Activated CD4-positive, alpha-beta memory T cell treated with anti-CD3 and anti-CD28 coated beads for 36 hours (primary cell): ENCODE results near the gene TMEM53. TPM values are rescaled to one million over a fixed set of nuclear protein-coding genes. Genes with fewer than 3 reads are reported as not detected.
"Not testable (repeated sequence)": the region's sequence is repeated elsewhere in the genome, so short reads cannot be mapped to it uniquely, and the experiment has no call there.

Experiments
- CTCF ChIA-PET: fragments of 350-600 bp; sonication (Branson Sonifier 250); formaldehyde crosslinking; loops from one replicate; lab custom pipeline; 2021; ENCODE audit warnings: antibody characterized with exemption, inconsistent platforms; lab: Charles Lee
- POLR2A ChIA-PET: fragments of 350-600 bp; sonication (Branson Sonifier 250); formaldehyde crosslinking; loops from one replicate; lab custom pipeline; 2021; ENCODE audit warnings: antibody characterized with exemption; lab: Charles Lee
- DNase-seq: peaks from one replicate; pipeline ENCODE4 v3.0.0-alpha.2; 2020
- H3K27ac Mint-ChIP-seq: one replicate; pipeline ENCODE4 v1.8.0; 2021; ENCODE audit warnings: mixed read lengths
- H3K27me3 Mint-ChIP-seq: one replicate; pipeline ENCODE4 v1.8.0; 2021; ENCODE audit warnings: mixed read lengths
- H3K36me3 Mint-ChIP-seq: one replicate; pipeline ENCODE4 v1.8.0; 2021; ENCODE audit warnings: mixed read lengths
- H3K4me1 Mint-ChIP-seq: one replicate; pipeline ENCODE4 v1.8.0; 2021; ENCODE audit warnings: low read depth, mixed read lengths
- H3K4me3 Mint-ChIP-seq: one replicate; pipeline ENCODE4 v1.8.0; 2021; ENCODE audit warnings: mild to moderate bottlenecking, mixed read lengths
- H3K9me3 Mint-ChIP-seq: one replicate; pipeline ENCODE4 v1.8.0; 2021; ENCODE audit warnings: mixed read lengths
- intact Hi-C: fragments of 100-400 bp; cut with micrococcal nuclease; formaldehyde crosslinking; loops from one replicate; pipeline ENCODE4 v1.15.1; 2023
- total RNA-seq, 2 experiments: library from RNA; stranded (reverse); gene quantifications; one replicate each; pipeline ENCODE4 v1.2.3, GENCODE V29; 2021

The TMEM53 gene
- total RNA-seq, 2 experiments from 2014 or later = 5.1 to 6.5 TPM

DNA sequence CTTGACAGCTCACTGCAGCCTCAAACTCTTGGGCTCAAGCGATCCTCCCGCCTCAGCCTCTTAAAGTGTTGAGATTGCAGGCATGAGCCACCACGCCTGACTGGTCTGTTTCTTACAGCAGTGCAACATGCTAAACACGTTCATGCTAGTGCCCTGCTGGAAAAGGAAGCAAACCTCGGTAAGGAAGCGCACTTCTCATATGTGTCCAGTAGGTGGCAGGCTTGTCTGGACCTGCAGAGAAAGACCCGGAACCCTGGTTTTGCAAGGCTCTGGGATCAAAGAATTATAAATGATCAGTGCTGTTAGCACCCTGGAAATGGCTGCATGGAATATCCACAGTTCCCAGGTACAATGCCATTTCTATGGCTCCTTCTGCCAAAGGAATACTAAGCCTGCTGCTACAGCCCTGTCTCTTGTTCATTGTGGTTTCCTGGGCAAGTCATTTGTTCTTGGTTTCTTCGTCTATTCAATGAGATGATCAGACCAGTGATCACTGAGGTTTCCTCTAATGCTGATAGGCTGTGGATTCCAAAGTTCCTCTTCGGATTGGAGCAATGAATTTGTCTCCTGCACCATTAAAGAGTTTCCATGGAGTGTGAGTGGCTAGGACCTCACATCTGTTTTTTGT lies 40.8 kb upstream of the TMEM53 start:
- peak overlapping the region; percentile 37 for H3K4me3 Mint-ChIP-seq
- H3K36me3 Mint-ChIP-seq = no peaks in the 10 kb centered on the region
- H3K9me3 Mint-ChIP-seq = no peaks in the 10 kb centered on the region
- ChIA-PET POLR2A (interaction anchor here (1.0 to 1.2 kb wide), 2 partner anchors 15 to 106 kb away, joined by 3 read pairs; no protein-coding TSS in a partner anchor), CTCF (interaction anchor here (0.6 to 2.9 kb wide), 10 partner anchors 9 to 969 kb away, joined by 3 to 9 read pairs (median 4); partner anchors contain the start of gene RNU5D-1)
- peak; percentile 78 for DNase-seq
- no peak overlapping the region for H3K27ac Mint-ChIP-seq
- intact Hi-C loops = loop anchor here (2.0 to 5.0 kb wide), 2 partner anchors 16 to 43 kb away; partner anchors contain the start of genes ARMH1, RNU5D-1 and TMEM53
- H3K27me3 Mint-ChIP-seq = no peaks in the 10 kb centered on the region
- H3K4me1 Mint-ChIP-seq = peaks cover 46% of the 10 kb centered on the region

DNA sequence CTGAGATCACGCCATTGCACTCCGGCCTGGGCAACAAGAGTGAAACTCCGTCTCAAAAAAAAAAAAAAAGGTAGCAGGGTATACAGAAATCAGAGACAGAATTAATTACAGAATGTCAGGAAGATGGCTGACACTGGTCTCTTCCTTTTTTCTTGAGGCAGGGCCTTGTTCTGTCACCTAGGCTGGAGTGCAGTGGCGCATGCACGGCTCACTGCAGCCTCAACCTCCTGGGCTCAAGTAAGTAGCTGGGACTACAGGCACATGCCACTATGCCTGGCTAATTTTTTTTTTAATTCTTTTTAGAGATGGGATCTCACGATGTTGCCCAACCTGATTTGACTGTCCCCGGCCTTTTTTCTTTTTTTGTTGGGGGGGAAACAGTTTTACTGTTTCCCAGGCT lies 40.3 kb upstream of the TMEM53 start:
- POLR2A ChIA-PET = interaction anchor here (0.6 to 1.2 kb wide), 3 partner anchors 16 to 204 kb away, joined by 3 read pairs; no protein-coding TSS in a partner anchor
- intact Hi-C loops = loop anchor here (2.0 kb wide), 1 partner anchor 16 kb away; the partner anchor contains the start of gene RNU5D-1
- CTCF ChIA-PET = interaction anchor here (0.6 to 2.9 kb wide), 10 partner anchors 10 to 970 kb away, joined by 3 to 9 read pairs (median 3); no protein-coding TSS in a partner anchor
- Mint-ChIP-seq H3K9me3 (no peaks in the 10 kb centered on the region), H3K36me3 (no peaks in the 10 kb centered on the region), H3K4me3 (no peak overlapping the region), H3K4me1 (peaks cover 43% of the 10 kb centered on the region), H3K27me3 (no peaks in the 10 kb centered on the region), H3K27ac (no peak overlapping the region)
- DNase-seq = no peak

DNA sequence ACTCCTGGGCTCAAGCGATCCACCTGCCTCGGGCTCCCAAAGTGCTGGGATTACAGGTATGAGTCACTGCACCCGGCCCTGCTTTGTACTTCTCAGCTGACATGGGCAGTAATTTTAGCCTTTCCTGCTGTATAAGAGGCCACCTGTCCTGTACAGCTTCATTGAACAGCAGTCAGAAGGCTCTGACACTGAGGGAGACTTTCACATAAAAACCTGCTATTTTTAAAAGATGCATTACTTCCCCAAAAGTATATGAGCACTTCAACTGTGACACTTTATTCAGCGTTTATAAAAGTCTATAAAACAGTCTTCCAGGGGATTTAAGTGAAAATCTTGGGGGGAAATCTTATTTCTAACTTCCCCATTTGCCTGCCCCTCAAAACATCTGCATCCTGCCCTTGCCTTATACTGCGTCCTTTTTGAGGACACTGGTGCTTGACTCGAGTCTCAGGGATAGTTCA lies 39.1 kb upstream of the TMEM53 start:
- DNase-seq = no peak
- no peaks in the 10 kb centered on the region for H3K9me3 Mint-ChIP-seq
- no peak overlapping the region for H3K27ac Mint-ChIP-seq
- H3K36me3 Mint-ChIP-seq = no peaks in the 10 kb centered on the region
- POLR2A ChIA-PET = interaction anchor here (0.9 to 1.7 kb wide), 2 partner anchors 8 to 106 kb away, joined by 4 to 12 read pairs; no protein-coding TSS in a partner anchor
- no peaks in the 10 kb centered on the region for H3K27me3 Mint-ChIP-seq
- intact Hi-C loops = no loop called here
- no peak overlapping the region for H3K4me3 Mint-ChIP-seq
- CTCF ChIA-PET = interaction anchor here (1.5 kb wide), 1 partner anchor 14 kb away, joined by 7 read pairs; no protein-coding TSS in a partner anchor
- peaks cover 39% of the 10 kb centered on the region for H3K4me1 Mint-ChIP-seq

GRCh38 chr1:44707959-44708831 lies 33.9 kb upstream of the TMEM53 start:
- no peaks in the 10 kb centered on the region for H3K27me3 Mint-ChIP-seq
- no peaks in the 10 kb centered on the region for H3K36me3 Mint-ChIP-seq
- H3K4me1 Mint-ChIP-seq = peaks cover 15% of the 10 kb centered on the region
- POLR2A ChIA-PET = no interaction called here
- peak overlapping the region; percentile 23 for H3K4me3 Mint-ChIP-seq
- H3K9me3 Mint-ChIP-seq = no peaks in the 10 kb centered on the region
- CTCF ChIA-PET = interaction anchor here (0.7 to 1.9 kb wide), 5 partner anchors 9 to 56 kb away, joined by 3 to 6 read pairs (median 4); no protein-coding TSS in a partner anchor
- H3K27ac Mint-ChIP-seq = peak overlapping the region; percentile 1
- intact Hi-C loops = no loop called here
- peak; percentile 39 for DNase-seq

- Mint-ChIP-seq H3K4me1 (peaks cover 15% of the 10 kb centered on the region), H3K4me3 (no peak overlapping the region)
Measured at GRCh38 chr1:44707112-44707881, 33.0 kb upstream of the TMEM53 start.

DNA sequence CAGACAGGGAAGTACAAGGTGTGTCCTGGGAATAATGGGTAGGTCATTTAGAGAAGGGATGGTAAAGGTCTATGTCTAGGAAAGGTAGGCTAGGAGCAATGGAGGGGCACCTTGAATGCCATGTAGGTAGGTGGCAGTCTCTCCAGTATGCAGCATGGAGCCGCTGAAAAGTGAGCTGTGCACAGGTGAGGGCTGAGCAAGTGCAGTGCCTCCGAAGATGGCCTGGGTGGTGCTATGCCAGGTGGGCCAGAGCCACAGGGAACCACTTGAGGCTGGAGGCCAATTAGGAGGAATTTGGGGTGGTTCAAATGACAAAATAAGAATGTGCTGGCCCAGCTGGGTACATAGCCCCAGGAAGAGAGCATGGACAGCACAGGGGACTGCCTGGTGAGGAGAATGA lies 31.7 kb upstream of the TMEM53 start:
- Mint-ChIP-seq H3K27ac (no peak overlapping the region), H3K4me1 (peaks cover 15% of the 10 kb centered on the region), H3K27me3 (no peaks in the 10 kb centered on the region), H3K9me3 (no peaks in the 10 kb centered on the region), H3K36me3 (no peaks in the 10 kb centered on the region), H3K4me3 (no peak overlapping the region)
- ChIA-PET CTCF (interaction anchor here (0.9 to 2.1 kb wide), 2 partner anchors 10 to 54 kb away, joined by 4 read pairs; no protein-coding TSS in a partner anchor), POLR2A (interaction anchor here (1.1 kb wide), 1 partner anchor 16 kb away, joined by 3 read pairs; no protein-coding TSS in a partner anchor)
- intact Hi-C loops = no loop called here
- no peak for DNase-seq

More at GRCh38 chr1:44707112-44707881, 33.0 kb upstream of the TMEM53 start:
- ChIA-PET POLR2A (interaction anchor here (0.8 kb wide), 1 partner anchor 23 kb away, joined by 3 read pairs; no protein-coding TSS in a partner anchor), CTCF (interaction anchor here (0.6 to 2.1 kb wide), 3 partner anchors 10 to 76 kb away, joined by 3 to 6 read pairs (median 4); no protein-coding TSS in a partner anchor)
- Mint-ChIP-seq H3K27me3 (no peaks in the 10 kb centered on the region), H3K36me3 (no peaks in the 10 kb centered on the region), H3K9me3 (no peaks in the 10 kb centered on the region), H3K27ac (no peak overlapping the region)
- DNase-seq = no peak
- intact Hi-C loops = no loop called here

- no peaks in the 10 kb centered on the region for H3K9me3 Mint-ChIP-seq
- POLR2A ChIA-PET = interaction anchor here (1.1 kb wide), 1 partner anchor 17 kb away, joined by 3 read pairs; no protein-coding TSS in a partner anchor
Measured at GRCh38 chr1:44705470-44705869, 31.2 kb upstream of the TMEM53 start.

DNA sequence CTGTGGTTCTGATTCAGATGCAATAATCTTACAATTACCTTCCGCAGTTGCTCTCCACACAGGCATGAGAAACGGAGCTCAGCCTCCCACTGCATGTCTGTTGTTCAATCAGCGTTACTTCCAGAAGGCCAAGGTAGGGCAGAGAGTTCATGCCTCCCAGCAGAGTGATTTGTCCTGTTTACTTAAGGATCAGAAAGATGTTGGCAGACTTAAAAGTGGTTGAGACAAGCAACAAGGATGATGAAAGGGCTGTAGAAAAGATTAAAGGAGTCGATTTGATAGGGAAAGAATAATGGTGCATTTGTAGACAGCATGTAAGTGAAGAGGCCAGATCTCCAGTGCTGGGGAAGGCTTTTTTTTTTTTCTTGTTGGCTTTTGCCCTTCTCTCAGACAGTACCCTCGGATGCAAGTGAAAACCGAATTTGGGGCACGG lies 26.9 kb upstream of the TMEM53 start:
- Mint-ChIP-seq H3K4me1 (peaks cover 11% of the 10 kb centered on the region), H3K36me3 (no peaks in the 10 kb centered on the region), H3K9me3 (no peaks in the 10 kb centered on the region), H3K27me3 (no peaks in the 10 kb centered on the region), H3K27ac (no peak overlapping the region), H3K4me3 (no peak overlapping the region)
- intact Hi-C loops = no loop called here
- ChIA-PET CTCF (interaction anchor here (1.0 kb wide), 1 partner anchor 13 kb away, joined by 3 read pairs; no protein-coding TSS in a partner anchor), POLR2A (interaction anchor here (1.0 kb wide), 1 partner anchor 20 kb away, joined by 3 read pairs; no protein-coding TSS in a partner anchor)
- no peak for DNase-seq

More at GRCh38 chr1:44705470-44705869, 31.2 kb upstream of the TMEM53 start:
- Mint-ChIP-seq H3K27me3 (no peaks in the 10 kb centered on the region), H3K27ac (no peak overlapping the region), H3K36me3 (no peaks in the 10 kb centered on the region), H3K4me3 (no peak overlapping the region), H3K4me1 (peaks cover 15% of the 10 kb centered on the region)
- intact Hi-C loops = no loop called here
- CTCF ChIA-PET = interaction anchor here (2.1 to 2.6 kb wide), 2 partner anchors 10 to 53 kb away, joined by 4 to 9 read pairs; no protein-coding TSS in a partner anchor
- no peak for DNase-seq

GRCh38 chr1:44700573-44700972 lies 26.3 kb upstream of the TMEM53 start:
- no peak overlapping the region for H3K4me3 Mint-ChIP-seq
- H3K27me3 Mint-ChIP-seq = no peaks in the 10 kb centered on the region
- CTCF ChIA-PET = no interaction called here
- POLR2A ChIA-PET = interaction anchor here (1.0 kb wide), 1 partner anchor 21 kb away, joined by 3 read pairs; no protein-coding TSS in a partner anchor
- no peak overlapping the region for H3K27ac Mint-ChIP-seq
- no peak for DNase-seq
- H3K36me3 Mint-ChIP-seq = no peaks in the 10 kb centered on the region
- H3K9me3 Mint-ChIP-seq = no peaks in the 10 kb centered on the region
- peaks cover 11% of the 10 kb centered on the region for H3K4me1 Mint-ChIP-seq
- intact Hi-C loops = no loop called here

DNA sequence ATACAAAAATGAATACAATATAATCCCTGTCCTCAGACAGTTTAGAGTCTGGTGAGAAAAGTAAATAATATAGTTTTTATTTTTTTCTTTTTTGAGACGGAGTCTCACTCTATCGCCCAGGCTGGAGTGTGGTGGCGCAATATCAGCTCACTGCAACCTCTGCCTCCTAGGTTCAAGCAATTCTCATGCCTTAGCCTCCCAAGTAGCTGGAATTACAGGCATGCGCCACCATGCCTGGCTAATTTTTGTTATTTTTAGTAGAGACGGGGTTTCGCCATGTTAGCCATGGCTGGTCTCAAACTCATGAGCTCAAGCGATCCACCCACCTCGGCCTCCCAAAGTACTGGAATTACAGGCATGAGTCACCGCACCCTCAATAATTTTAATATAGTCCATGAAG lies 25.1 kb upstream of the TMEM53 start:
- H3K27me3 Mint-ChIP-seq, H3K9me3 Mint-ChIP-seq, POLR2A ChIA-PET, H3K4me3 Mint-ChIP-seq, DNase-seq, intact Hi-C loops, H3K36me3 Mint-ChIP-seq, H3K27ac Mint-ChIP-seq: not testable (repeated sequence)
- CTCF ChIA-PET = interaction anchor here (0.9 kb wide), 1 partner anchor 15 kb away, joined by 7 read pairs; no protein-coding TSS in a partner anchor
- H3K4me1 Mint-ChIP-seq = peaks cover 11% of the 10 kb centered on the region
